ENCODE results near the gene WWC2.

DNA sequence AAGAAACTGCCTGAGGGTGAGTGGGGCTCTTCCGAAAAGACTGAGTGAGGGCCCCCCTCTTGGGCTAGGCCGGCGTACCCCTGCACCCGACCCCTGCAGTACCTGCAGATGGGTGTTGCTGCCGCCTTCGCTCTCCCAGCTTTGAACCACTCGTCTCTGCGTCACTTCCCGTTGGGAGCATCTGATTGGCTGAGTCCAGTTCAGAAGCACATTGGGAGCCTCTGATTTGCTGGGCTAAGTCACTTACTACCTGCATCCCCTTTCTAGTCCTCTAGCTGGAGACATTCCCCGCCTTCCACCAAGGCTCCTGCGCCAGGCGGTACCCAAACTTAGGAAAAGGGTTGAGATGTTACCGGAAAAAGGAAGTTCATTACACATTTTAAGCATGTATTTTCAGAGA lies 20.4 kb upstream of the WWC2 start:
- TF ChIP-seq CTCF (IDR thresholded peaks at IDR 0.05) (no peak), SP1 (CRISPR knock-in tag; conservative IDR thresholded peaks at IDR 0.05) (no peak), ZNF263 (CRISPR knock-in tag; IDR thresholded peaks at IDR 0.05; ENCODE audit: low read depth) (no peak), CREB1 (CRISPR knock-in tag; IDR thresholded peaks at IDR 0.05) (no peak), ZNF281 (CRISPR knock-in tag; IDR thresholded peaks at IDR 0.05) (no peak), USF2 (CRISPR knock-in tag; IDR thresholded peaks at IDR 0.05) (no peak)
- TF ChIP-seq, protein P1, sequence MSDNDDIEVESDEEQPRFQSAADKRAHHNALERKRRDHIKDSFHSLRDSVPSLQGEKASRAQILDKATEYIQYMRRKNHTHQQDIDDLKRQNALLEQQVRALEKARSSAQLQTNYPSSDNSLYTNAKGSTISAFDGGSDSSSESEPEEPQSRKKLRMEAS (CRISPR knock-in tag; IDR thresholded peaks at IDR 0.05) = no peak
